WERI-Rb-1 (cell line): ENCODE measurements around the gene GULP1.

Source experiments
- DNase-seq: peaks from one replicate; pipeline ENCODE4 v3.0.0-alpha.2; 2020
- H3K27ac ChIP-seq: fragments of 250-450 bp; sonication (Bioruptor Pico); 2 replicates; pipeline ENCODE4 v1.5.1; 2020; ENCODE audit warnings: mild to moderate bottlenecking, moderate library complexity
- H3K27me3 ChIP-seq: fragments of 250-450 bp; sonication (Bioruptor Pico); 2 replicates; pipeline ENCODE4 v1.5.1; 2021; ENCODE audit warnings: mild to moderate bottlenecking, low read depth, moderate library complexity; ENCODE audit not compliant: insufficient read depth, severe bottlenecking
- H3K36me3 ChIP-seq: fragments of 250-450 bp; sonication (Bioruptor Pico); 2 replicates; pipeline ENCODE4 v1.5.1; 2020; ENCODE audit warnings: mild to moderate bottlenecking, moderate library complexity
- H3K4me3 ChIP-seq: 2 replicates; pipeline ENCODE4 v1.5.1; 2011; ENCODE audit warnings: low read depth, mild to moderate bottlenecking, control low read depth, low read length
- H3K9me3 ChIP-seq: fragments of 250-450 bp; sonication (Bioruptor Pico); 2 replicates; pipeline ENCODE4 v1.5.1; 2021; ENCODE audit warnings: mild to moderate bottlenecking, moderate library complexity; ENCODE audit not compliant: severe bottlenecking
- CTCF ChIP-seq: IDR thresholded peaks from 2 replicates; pipeline ENCODE4 v1.5.1; 2011; ENCODE audit warnings: low read depth, mild to moderate bottlenecking, control low read depth, inconsistent platforms, low read length

Gene GULP1

DNA sequence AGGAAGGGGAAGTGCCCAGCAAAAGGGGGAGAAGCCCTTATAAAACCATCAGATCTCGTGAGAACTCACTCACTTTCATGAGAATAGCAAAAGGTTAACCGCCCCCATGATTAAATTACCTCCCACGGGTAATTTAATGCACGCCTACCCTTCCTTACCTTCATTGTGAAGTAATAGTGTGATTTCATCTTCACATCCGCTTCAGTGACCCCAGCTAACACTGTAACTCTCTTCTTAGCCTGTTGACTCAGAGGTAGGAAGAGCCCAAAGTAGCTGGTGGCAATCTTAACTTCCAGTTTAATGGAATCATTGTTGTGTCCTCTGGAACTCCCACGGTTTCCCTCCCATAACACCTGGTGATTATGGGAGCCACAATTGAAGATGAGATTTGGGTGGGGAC, 120.5 kb downstream of the GULP1 start:
- Histone ChIP-seq H3K27ac (no peak overlapping the region), H3K36me3 (no peaks in the 10 kb centered on the region), H3K27me3 (no peaks in the 10 kb centered on the region), H3K4me3 (no peak overlapping the region), H3K9me3 (no peaks in the 10 kb centered on the region)
- no peak for TF ChIP-seq CTCF
- no peak for DNase-seq

- no peaks in the 10 kb centered on the region for H3K9me3 ChIP-seq
- DNase-seq, result no peak
- no peak overlapping the region for H3K27ac ChIP-seq
- H3K4me3 ChIP-seq, result no peak overlapping the region
- H3K27me3 ChIP-seq, result no peaks in the 10 kb centered on the region
- TF ChIP-seq CTCF, result no peak
- H3K36me3 ChIP-seq, result no peaks in the 10 kb centered on the region
Measured at GRCh38 chr2:188414411-188414810, 122.7 kb downstream of the GULP1 start.

DNA sequence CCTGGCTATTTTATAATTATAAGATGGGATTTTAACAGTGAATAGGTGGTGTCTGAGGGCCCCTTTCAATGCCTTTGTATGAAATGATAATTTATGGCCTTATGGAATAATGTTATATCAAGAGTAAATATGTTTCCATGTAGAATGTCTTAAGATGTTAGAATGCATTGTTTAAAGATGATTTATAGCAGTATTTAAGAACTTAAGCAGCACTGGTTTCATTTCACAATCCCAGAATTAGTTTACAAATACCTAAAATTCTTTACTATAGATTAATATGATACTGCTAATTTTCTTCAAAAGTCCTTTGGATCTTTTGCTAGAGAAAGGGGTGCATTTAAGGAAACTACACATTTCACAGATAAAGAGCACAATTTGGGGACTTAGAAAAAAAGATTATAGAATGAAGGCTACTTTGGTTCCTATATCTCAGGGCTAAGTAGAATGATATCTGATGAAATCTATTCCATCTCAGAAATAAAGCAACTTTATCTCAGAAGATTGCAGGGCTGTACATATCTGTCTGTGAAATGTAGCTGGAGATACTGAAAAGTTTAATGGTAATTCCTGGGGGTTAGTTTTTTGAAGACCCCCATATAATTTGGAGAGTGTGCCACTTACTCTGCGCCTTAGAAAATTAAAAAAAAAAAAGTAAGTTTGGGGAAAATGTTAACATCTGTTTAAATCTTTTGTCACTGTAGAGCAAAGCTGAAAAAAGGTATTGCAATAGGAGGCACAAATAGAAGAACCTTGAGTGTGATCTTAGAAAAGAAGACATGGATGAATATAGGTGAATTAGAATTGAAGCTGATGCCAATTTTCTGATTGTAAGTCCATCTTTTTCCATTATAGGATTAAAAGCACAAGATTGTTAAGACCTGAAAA, 123.4 kb downstream of the GULP1 start:
- Histone ChIP-seq H3K4me3 (no peak overlapping the region), H3K9me3 (no peaks in the 10 kb centered on the region), H3K27me3 (no peaks in the 10 kb centered on the region), H3K36me3 (no peaks in the 10 kb centered on the region), H3K27ac (no peak overlapping the region)
- no peak for DNase-seq
- no peak for TF ChIP-seq CTCF

- no peaks in the 10 kb centered on the region for H3K9me3 ChIP-seq
- no peak for TF ChIP-seq CTCF
- DNase-seq, result no peak
- no peak overlapping the region for H3K4me3 ChIP-seq
- H3K27me3 ChIP-seq, result no peaks in the 10 kb centered on the region
- no peak overlapping the region for H3K27ac ChIP-seq
- H3K36me3 ChIP-seq, result no peaks in the 10 kb centered on the region
Measured at GRCh38 chr2:188415754-188416083, 124.0 kb downstream of the GULP1 start.

- Histone ChIP-seq H3K36me3 (no peaks in the 10 kb centered on the region), H3K9me3 (no peaks in the 10 kb centered on the region), H3K4me3 (no peak overlapping the region), H3K27ac (no peak overlapping the region), H3K27me3 (no peaks in the 10 kb centered on the region)
- no peak for DNase-seq
- no peak for TF ChIP-seq CTCF
Measured at GRCh38 chr2:188416367-188416766, 124.7 kb downstream of the GULP1 start.

- TF ChIP-seq CTCF, result no peak
- DNase-seq, result no peak
- Histone ChIP-seq H3K4me3 (no peak overlapping the region), H3K27me3 (no peaks in the 10 kb centered on the region), H3K9me3 (no peaks in the 10 kb centered on the region), H3K27ac (no peak overlapping the region), H3K36me3 (no peaks in the 10 kb centered on the region)
Measured at GRCh38 chr2:188422726-188423125, 131.1 kb downstream of the GULP1 start.
